Measurements from ENCODE around the gene IL1F10.

The IL1F10 gene

DNA sequence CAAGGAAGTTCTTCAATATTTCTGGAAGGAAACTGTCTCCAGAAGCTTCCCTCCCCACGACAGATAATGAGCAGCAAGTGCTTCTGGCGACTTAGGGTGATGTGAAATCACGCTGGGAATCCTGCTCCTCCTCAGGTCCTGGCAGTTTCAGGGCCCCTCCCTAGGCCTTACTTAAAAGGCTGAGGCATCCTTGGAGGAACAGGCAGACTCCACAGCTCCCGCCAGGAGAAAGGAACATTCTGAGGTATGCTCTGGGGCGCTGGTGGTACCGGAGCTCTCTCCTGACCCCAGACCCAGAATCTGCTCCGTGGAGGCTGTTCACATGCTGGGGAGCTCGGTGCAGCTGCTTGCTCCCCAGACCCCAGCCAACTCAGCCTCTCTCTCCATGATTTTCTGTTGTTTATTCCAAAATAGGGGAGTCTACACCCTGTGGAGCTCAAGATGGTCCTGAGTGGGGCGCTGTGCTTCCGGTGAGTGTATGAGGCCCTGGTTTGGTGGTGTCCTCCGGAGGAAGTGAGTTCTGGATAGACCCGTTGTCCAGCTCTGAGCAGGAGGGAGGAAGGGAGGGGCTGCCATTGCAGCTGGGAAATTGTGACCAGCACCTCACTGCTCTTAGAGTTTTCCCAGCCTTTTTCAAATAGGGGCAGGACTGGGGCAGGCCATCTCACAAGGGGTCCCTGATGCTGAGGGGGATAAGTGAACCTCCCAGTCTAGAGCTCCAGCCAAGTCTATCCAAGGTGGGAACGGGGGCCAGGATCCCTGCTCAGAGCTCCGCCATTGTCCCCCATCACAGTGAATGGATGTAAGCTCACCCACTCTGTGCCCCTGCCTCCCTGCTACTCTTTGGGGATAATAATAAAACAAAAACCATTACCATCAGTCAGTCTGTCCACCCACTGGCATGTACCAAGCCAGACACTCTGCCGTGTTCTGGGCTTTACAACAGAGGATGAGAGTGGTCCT lies 8.5 kb upstream of the IL1F10 start, which contains the start of gene IL36RN:
Gene IL36RN (plus strand): TSS at position 201 of the 963 bp plus-strand sequence. CDS start 241 bp downstream, at position 442.
- DNase-seq (ENCODE audit: low spot score) = no peak

DNA sequence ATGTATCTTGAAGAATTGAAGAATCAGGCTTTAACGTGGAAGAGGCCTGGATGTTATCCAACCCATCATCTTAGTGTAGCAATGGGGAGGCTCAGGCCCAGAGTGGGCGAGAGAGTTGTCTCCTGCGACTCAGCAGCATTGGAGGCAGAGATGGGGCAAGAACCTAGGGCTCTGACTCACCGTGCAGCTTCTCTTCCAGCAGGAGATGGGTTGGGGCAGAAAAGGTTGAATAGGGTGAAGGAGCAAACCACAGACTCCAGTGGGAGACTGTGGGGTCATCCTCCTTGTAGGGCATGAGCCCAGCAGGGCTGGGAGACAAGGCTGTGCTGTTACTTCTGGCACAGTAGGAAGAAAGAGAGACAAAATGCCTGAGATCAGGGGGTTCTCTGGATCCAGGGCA lies 7.4 kb upstream of the IL1F10 start:
- no peak for DNase-seq (ENCODE audit: low spot score)

DNA sequence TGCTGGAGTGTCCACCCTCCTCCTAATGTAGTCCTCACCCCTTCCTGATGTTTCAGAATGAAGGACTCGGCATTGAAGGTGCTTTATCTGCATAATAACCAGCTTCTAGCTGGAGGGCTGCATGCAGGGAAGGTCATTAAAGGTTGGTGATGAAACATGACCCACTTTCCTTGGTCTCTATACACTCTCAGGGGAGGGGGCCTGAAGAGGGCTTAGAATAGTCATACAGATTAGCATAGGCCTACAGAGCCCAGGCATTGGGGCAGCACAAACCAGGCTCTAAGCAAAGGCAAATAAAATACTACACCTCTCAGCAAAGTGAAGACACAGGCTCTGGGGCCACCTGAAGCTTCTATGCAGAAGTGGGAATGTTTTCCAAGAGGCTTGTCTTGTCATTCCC lies 7.0 kb upstream of the IL1F10 start:
- DNase-seq (ENCODE audit: low spot score) = no peak

DNA sequence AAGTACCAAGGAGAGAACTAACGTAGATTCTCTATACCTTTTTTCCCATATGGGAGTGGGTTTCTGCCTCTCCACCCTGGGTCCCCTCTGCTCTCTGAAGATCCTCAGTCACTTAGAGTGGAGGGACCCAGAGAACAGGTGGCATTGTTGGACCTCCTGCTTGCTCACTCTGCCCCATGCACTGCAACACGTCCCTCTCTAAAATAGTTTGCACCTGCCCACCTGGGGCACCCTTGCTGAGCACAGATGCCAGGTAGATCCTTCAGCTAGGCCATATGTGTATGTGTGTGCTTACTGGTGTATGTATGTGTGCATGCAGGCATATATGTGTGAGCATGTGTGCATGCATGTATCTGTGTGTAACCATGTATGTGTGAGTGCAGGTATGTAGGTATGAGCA lies 6.5 kb upstream of the IL1F10 start:
- no peak for DNase-seq (ENCODE audit: low spot score)

DNA sequence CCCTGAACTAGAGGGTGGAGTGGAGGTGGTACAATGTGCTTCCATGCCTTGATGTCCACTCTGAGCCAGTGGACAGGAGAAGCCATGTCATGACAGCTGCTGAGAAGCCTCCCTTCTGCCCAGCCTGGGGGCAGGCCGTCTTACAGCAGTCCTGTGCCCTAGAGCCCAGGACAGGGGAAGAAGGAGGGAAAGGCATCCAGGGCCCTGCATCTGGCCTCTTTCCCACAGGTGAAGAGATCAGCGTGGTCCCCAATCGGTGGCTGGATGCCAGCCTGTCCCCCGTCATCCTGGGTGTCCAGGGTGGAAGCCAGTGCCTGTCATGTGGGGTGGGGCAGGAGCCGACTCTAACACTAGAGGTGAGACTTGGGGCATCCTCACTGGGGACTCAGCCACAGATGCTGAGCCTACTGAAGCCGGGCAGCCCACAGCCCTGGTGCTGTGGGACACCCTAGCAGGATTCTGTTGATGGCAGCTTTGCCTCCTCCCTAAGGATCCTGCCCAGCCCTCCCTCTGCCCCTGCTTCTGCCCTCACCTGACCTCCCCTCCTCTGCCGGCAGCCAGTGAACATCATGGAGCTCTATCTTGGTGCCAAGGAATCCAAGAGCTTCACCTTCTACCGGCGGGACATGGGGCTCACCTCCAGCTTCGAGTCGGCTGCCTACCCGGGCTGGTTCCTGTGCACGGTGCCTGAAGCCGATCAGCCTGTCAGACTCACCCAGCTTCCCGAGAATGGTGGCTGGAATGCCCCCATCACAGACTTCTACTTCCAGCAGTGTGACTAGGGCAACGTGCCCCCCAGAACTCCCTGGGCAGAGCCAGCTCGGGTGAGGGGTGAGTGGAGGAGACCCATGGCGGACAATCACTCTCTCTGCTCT lies 5.6 kb upstream of the IL1F10 start:
- no peak for DNase-seq (ENCODE audit: low spot score)

DNA sequence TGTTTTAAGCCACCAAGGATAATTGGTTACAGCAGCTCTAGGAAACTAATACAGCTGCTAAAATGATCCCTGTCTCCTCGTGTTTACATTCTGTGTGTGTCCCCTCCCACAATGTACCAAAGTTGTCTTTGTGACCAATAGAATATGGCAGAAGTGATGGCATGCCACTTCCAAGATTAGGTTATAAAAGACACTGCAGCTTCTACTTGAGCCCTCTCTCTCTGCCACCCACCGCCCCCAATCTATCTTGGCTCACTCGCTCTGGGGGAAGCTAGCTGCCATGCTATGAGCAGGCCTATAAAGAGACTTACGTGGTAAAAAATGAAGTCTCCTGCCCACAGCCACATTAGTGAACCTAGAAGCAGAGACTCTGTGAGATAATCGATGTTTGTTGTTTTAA lies 3.5 kb upstream of the IL1F10 start:
- no peak for DNase-seq (ENCODE audit: low spot score)

DNA sequence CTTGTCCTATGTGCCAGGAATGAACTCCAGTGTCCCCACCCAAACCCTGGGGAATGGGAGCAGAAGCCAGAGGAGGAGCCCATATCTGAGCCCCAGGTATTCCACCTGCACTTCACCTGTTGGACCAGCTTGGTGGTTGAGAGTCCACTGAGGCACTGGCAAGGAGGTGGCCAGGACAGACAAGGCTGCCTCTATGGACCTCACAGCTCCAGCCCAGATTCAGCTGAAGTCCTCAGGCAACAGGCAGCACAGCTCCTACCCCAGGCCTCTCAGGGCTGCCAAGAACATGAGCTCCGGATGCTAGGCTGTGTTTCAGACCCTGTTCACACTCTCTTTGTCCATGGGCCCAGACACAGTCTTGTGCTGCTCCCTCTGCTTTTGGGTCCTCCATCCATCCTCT lies 2.9 kb upstream of the IL1F10 start:
- no peak for DNase-seq (ENCODE audit: low spot score)

DNA sequence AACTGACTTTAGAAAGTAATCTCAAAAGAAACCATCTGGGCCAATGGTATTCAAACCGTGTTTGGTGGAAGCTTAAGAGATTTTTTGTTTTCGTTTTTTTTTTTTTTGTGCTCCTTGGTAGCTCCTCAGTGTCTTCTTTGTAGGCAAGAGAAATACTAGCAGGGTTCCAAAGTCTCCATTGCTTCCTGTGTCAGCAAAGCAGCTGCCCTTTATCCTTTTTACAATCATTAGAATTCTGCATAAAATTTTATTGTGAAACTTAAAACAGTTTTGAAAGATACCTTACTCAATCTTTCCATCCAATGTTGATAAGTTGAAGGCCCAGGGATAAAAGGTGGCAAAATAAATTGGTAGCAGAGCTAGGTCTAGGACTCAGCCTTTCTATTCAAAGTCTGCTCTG lies 479 bp downstream of the IL1F10 start:
- DNase-seq (ENCODE audit: low spot score) = no peak

DNA sequence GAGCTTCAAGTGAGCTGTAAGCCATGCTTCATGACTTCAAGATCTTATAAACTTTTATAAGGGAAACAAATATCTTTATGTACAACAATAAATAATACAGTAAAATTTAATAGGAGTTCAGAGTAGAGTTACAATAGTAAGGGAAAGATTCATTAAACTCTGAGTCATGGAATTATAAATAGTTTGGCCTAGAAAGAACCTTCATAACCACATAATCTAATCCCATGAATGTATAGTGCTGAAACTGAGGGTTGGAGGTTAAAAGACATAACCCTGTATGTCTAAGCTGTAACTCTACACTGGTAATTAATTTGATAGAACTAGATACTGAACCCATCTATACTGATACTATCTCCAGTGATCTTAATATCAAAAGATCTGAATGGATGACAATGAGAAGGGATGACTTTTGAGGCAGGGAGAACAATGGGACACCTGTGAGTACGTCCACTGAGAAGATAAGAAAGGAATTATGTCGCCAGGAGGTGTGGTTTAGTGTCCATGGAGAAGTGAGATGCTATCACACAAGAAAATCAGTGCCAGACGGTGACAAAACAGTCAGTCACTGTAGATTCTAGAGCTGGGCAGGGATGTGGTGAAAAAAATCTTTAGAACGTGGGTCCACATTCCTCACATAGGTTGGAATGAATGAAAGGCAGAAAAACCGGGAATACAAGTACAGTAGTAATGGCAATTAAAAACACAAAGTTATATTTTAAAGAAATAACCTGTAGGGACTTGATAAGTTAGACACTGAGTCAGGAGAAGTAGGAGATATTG lies 1.1 kb downstream of the IL1F10 start:
- no peak for DNase-seq (ENCODE audit: low spot score)

DNA sequence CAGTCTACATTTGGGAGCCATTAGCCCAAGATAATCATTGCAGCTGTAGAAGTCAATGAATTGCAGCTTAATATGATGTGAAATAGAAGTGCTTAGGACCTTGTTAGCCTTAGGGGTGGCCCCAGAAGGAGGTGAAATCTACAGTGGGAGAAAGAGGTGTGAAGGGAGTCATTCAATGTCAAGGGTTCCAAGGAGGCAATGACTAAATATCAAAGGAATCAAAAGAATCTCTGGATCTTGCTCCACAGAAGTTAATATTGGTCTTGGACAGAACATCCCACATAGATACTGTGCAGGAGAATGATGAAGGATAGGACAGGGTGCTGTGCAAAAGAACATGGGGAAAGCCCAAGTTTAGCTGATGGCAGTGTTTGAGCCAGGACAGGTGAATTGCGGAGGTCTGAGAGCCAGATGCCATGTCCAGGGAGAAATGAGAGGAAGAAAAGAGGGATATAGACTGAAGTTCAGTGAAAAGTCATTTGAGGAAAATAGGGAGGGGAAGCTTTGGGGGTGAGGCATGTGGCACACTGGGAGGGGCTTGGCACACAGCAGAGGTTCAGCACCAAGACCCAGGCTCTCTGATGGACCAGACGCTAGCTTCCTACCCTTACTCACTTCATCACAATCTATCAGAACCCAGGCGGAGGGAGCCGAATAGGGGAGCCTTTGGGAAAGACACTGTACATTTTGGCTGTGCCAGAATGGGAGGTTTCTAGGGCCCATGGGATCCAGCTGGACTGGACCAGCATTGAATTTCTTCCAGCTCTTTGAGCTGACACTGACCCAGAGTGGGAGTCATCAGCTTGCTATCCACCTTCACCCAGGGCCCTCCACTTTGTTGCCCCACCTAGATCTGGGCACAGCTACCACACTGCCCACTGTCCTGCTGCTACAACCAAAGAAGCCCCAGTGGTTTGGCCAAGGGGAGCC lies 2.2 kb downstream of the IL1F10 start:
- DNase-seq (ENCODE audit: low spot score) = no peak

DNA sequence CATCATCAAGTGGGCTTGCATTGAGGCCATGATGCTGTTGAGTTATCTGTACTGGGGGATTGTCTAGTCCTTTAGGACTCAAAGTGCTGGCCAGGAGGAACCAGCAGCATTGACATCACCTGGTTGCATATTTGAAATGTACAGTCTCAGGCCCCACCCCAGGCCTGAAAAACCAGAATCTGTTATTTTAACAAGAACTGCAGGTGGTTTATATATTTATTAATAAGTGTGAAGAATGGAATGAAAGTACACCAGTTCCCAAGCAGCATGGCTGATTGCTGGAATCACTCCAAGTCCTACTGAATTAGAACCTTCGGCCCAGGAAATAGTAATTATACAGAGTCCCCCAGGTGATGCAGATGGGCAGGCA lies 2.8 kb downstream of the IL1F10 start:
- no peak for DNase-seq (ENCODE audit: low spot score)

DNA sequence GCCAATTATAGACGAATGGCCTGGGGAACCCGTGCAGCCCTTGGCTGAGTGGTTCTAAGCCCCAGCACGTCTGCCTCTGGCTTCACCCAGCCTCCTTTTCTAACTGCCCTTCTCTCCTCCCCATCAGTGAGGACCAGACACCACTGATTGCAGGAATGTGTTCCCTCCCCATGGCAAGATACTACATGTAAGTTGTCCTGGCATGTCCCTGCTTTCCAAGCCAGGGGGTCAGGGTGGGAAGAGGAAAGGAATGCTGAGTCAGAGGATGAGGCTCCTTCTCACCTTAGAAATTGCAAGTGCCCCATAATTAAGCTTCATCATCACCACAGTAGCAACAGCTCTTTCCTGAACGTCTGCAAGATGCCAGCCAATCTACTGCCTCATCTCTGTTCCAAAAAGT lies 4.8 kb downstream of the IL1F10 start:
- no peak for DNase-seq (ENCODE audit: low spot score)

DNA sequence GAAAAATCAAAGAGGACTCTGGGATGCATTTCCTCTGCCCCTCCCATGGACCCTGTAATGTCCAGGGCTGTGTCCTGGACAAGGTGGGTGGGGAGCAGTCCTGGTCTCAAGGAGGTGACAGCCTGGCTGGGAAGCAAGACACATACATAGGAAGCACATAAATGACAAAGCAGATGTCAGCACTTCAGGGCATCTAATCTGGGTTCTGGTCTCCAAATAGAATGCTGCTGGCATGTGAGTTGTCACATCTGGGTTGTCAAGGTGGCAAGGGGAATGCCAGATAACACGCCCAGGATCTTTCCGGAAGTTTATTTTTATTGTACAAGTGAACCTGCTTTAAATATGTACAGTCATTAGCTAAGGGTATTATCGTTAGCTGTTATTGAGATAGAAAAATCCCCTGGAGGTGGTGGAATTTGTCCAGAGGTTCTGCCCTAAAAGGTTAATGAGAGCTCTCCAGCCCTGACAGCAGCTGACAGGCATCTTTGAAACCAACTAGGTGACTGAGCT lies 5.6 kb downstream of the IL1F10 start:
- DNase-seq (ENCODE audit: low spot score) = no peak

DNA sequence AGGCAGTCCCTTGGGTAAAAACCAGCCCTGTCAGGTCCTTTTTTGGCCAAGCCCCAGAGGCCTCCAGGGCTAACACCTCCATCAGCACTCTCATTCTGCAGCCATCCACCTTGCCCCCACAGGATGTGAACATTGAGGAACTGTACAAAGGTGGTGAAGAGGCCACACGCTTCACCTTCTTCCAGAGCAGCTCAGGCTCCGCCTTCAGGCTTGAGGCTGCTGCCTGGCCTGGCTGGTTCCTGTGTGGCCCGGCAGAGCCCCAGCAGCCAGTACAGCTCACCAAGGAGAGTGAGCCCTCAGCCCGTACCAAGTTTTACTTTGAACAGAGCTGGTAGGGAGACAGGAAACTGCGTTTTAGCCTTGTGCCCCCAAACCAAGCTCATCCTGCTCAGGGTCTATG lies 7.3 kb downstream of the IL1F10 start:
- DNase-seq (ENCODE audit: low spot score) = no peak

DNA sequence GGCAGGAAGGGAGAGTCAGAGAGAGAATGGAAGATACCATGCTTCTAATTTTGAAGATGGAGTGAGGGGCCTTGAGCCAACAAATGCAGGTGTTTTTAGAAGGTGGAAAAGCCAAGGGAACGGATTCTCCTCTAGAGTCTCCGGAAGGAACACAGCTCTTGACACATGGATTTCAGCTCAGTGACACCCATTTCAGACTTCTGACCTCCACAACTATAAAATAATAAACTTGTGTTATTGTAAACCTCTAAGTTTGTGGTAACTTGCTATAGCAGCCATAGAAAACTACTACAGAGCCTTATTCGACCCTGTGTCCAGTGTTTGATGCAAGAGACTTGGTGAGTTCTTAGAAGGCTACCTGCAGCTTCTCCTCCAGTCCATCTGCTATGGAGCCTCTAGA lies 7.8 kb downstream of the IL1F10 start:
- no peak for DNase-seq (ENCODE audit: low spot score)

DNA sequence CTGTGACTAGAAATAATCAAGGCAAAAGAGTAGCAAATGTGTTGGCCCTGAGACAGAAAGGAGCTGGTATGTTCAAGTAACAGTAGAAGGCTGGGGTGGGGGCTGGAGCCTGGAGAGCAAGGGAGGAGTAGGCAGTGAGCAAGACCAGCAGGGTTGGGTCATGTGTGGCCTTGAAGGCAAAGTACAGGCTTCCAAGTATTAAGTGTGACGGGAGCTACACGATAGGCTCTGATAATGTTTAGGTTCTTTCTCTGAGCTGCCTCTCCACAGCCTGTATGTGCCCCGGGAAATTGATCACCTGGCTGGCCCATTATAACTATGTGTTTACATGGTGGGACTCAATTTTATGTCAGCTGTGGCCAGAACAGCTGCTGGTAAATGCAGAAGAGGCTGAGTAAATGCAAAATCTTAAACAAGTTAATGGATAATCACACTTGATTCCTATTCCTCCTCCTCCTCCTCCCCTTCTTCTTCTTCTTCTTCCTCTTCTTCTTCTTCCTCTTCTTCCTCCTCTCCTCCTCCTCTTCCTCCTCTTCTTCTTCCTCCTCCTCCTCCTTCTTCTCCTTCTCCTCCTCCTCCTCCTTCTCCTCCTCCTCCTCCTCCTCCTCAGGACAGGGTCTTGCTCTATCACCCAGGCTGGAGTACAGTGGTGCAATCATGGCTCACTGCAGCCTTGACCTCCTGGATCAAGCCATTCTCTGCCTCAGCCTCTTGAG lies 9.3 kb downstream of the IL1F10 start:
- DNase-seq (ENCODE audit: low spot score) = no peak

DNA sequence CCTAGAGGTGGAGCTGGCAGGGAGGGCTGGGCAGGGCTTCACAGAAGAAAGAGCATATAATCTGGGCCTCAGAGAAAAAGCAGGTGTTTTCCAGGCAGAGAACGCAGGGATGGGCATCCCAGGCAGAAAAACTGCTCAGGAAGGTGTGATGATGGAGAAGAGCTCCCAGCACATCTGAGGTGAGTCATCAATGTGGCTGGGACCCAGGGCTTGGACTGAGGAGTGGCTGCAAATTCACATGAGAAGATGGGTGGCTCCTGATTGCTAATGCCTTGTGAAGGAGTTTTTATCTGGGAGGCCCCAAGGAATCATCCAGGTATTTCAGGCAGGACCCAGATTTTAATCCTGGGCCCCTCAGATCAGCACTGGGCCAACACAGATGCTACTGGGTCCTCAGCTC lies 10.2 kb downstream of the IL1F10 start:
- DNase-seq (ENCODE audit: low spot score) = no peak

DNA sequence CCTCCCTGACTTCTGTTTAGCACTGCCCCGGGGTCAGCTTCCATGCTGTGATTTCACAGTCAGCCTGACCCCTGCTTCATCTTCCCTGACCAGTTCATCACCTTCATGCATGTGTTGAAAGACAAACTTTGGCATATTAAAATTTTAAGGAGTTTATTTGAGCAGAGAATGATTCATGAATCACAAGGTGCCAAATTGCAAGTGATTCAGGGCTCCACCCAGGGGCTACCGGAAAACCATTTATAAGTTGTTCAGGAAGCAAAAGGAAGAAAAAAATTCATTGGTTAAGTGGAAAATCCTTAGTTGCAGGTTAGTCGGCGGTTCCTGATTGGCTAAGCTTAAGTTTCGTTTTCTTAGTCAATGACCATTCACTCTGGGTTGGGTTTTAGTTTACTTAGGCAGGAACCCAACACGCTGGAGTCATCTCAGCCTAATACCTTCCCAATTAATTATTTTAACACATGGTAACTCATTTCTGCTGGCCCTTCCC lies 10.6 kb downstream of the IL1F10 start:
- no peak for DNase-seq (ENCODE audit: low spot score)

DNA sequence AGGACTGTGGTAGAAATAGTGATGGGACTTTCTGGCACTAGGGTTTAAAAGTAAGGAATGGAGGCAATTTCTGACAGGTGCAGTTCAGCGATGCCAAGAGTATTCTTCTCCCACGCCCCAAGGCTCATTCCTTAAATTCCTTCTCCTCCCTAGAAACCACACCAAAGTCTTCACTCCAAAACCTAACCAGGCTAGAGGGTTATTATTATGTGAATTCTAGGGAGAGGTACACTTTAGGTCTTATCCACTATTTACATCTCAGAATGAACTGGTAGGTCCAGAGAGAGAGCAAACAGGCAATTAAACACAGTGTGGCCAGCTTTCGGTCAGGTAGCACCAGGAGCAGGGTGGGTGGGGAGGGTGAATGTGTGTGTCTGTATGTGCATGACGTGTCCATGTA lies 11.4 kb downstream of the IL1F10 start:
- no peak for DNase-seq (ENCODE audit: low spot score)

DNA sequence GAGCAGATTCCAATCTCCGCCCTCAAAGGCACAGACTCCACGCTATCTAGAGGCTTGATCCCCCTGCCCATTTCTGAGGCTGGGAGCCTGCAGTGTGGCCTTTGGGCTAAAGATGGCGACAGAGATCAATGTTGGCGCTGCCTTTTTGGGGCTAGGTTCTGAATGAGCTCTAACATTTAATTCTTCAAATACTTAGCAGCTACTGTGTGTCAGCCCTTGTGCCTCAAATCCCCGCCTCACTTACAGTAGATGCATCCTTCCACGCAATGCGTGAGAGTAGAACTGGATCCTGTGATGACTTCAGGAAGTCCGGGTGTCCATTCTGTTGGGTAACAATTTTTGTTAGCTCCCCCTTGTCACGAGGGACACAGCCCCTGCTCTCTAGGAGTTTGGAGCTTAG lies 12.4 kb downstream of the IL1F10 start:
- peak; percentile 4 for DNase-seq (ENCODE audit: low spot score)
